Measurements from ENCODE around the gene REC8. TPM values are rescaled to one million over a fixed set of nuclear protein-coding genes. Genes with fewer than 3 reads are reported as not detected.
A peak's percentile ranks its signal among the peaks of the same experiment; 100 is the strongest.

Gene REC8
- total and polyA plus RNA-seq, 2 of the 13 experiments (the other 11 are each of a cell fraction or from before 2014, with no cell fraction given): 3.4 to 14.7 TPM

DNA sequence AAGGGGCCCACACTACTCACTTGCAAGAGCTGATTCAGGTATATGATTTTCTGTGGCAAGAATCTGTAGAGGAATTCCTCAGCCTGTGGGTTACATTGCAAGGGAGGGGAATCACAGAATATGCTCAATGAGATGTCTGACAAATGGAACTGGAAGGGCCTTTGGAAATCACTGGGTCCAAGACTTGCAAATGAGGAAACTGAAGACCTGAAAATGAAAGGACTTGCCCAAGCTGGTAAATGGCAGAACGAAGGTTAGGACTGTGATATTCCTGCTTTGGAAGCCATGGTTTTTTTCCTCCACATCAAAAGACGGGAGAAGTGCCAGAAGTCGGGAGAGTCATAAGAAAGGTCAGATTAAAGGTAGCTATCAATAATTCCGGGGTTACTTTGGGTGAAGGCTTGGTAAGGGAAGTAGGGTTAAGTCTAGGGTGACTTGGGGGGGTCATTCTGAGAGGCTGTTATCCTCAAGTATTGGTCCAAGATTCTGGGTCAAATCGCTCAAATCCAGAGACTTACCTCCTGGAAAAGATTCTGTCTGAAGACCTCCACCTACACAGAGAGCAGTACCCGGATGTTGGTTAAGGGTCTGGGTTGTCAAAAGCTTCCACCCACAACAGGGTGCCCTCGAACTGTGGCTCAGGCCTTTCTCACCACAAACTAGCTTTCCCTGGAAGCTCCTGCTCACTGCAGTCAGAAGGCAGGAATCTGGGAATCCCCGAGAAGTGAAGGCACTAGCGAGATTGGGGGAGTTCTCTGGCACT lies 26.0 kb upstream of the REC8 start (continued):
- TF ChIP-seq ZBTB39 (CRISPR knock-in tag; IDR thresholded peaks at IDR 0.05) (no peak), CENPT (CRISPR knock-in tag; IDR thresholded peaks at IDR 0.05; ENCODE audit: low read depth) (no peak), ARID5B (CRISPR knock-in tag; IDR thresholded peaks at IDR 0.05) (no peak), SUZ12 (IDR thresholded peaks at IDR 0.05; ENCODE audit: low read depth, low read length) (no peak), ZNF737 (CRISPR knock-in tag; IDR thresholded peaks at IDR 0.05; ENCODE audit: borderline replicate concordance) (no peak), KLF6 (CRISPR knock-in tag; IDR thresholded peaks at IDR 0.05) (no peak), MEIS2 (CRISPR knock-in tag; IDR thresholded peaks at IDR 0.05) (no peak), ZNF772 (CRISPR knock-in tag; IDR thresholded peaks at IDR 0.05) (0 out of 2 replicates have a peak, but pooled peaks have one; percentile 2), ZNF570 (CRISPR knock-in tag; IDR thresholded peaks at IDR 0.05; ENCODE audit: borderline replicate concordance) (0 out of 2 replicates have a peak, but pooled peaks have one; percentile 32), ZNF879 (CRISPR knock-in tag; IDR thresholded peaks at IDR 0.05) (no peak), KLF13 (CRISPR knock-in tag; IDR thresholded peaks at IDR 0.05) (0 out of 2 replicates have a peak, but pooled peaks have one; percentile 73), ZNF33B (CRISPR knock-in tag; IDR thresholded peaks at IDR 0.05) (0 out of 2 replicates have a peak, but pooled peaks have one; percentile 48), GTF3A (CRISPR knock-in tag; conservative IDR thresholded peaks at IDR 0.05) (no peak), ZNF256 (CRISPR knock-in tag; conservative IDR thresholded peaks at IDR 0.05) (no peak), MLX (CRISPR knock-in tag; IDR thresholded peaks at IDR 0.05) (no peak)
- TF ChIP-seq, protein P1, sequence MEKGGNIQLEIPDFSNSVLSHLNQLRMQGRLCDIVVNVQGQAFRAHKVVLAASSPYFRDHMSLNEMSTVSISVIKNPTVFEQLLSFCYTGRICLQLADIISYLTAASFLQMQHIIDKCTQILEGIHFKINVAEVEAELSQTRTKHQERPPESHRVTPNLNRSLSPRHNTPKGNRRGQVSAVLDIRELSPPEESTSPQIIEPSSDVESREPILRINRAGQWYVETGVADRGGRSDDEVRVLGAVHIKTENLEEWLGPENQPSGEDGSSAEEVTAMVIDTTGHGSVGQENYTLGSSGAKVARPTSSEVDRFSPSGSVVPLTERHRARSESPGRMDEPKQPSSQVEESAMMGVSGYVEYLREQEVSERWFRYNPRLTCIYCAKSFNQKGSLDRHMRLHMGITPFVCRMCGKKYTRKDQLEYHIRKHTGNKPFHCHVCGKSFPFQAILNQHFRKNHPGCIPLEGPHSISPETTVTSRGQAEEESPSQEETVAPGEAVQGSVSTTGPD (CRISPR knock-in tag; IDR thresholded peaks at IDR 0.05): no peak; the same call in 1 of the 2 replicates

Data from HepG2 (cell line).